Endothelial cell of coronary artery (primary cell): ENCODE measurements around the gene ZP4. TPM values are rescaled to one million over a fixed set of nuclear protein-coding genes. Genes with fewer than 3 reads are reported as not detected.

ENCODE experiments used
- total RNA-seq: library from RNA; depleted of rRNA; stranded (reverse); fragments of >200 nt; gene quantifications from 2 replicates; pipeline ENCODE4 v1.2.3, GENCODE V29; 2014

Gene ZP4
- not detected in 2 replicates for total RNA-seq

GRCh38 chr1:237890822-237891221 is at the start of gene ZP4:
ZP4 (minus strand) TSS chr1:237890922; CDS start chr1:237890635, 287 bp downstream.

